ENCODE measurements around the gene SH3PXD2A. TPM values are rescaled to one million over a fixed set of nuclear protein-coding genes. Genes with fewer than 3 reads are reported as not detected.

The SH3PXD2A gene
- total and polyA plus RNA-seq, 2 of the 4 experiments (the other 2 are of a cell fraction): 6.3 to 23.0 TPM

GRCh38 chr10:103711351-103711994 is 143.9 kb downstream of the SH3PXD2A start (continued):
- no peak for TF ChIP-seq NFE2L2 (IDR thresholded peaks at IDR 0.05; ENCODE audit: low read depth, low read length)

- H2BK120ac ChIP-seq (ENCODE audit: low read depth, low read length): no peak overlapping the region
- no peak overlapping the region for H3K4me2 ChIP-seq (ENCODE audit: low read depth, low read length)
- TF ChIP-seq BHLHE40 (IDR thresholded peaks at IDR 0.05; ENCODE audit: low read depth, low read length) (no peak), RCOR1 (IDR thresholded peaks at IDR 0.05; ENCODE audit: insufficient replicate concordance, low read length) (no peak), CTCF (conservative IDR thresholded peaks at IDR 0.05; ENCODE audit: low read depth, low read length) (no peak), RAD21 (IDR thresholded peaks at IDR 0.05; ENCODE audit: low read length) (no peak), MXI1 (IDR thresholded peaks at IDR 0.05; ENCODE audit: borderline replicate concordance, low read depth, low read length) (no peak), FOS (IDR thresholded peaks at IDR 0.05; ENCODE audit: low read depth, low read length) (no peak)
- DNase-seq (no peak), ATAC-seq (ENCODE audit: low read depth) (no peak)
- no peak overlapping the region for H2BK5ac ChIP-seq (ENCODE audit: low read depth, low read length, poor library complexity, severe bottlenecking)
- peaks cover 0 to 7% of the 10 kb centered on the region in 2 experiments; a peak in 1 of 4 replicates for H3K79me1 ChIP-seq (ENCODE audit: low read depth in 1 of 2, low read length in 2 of 2)
- no TSS peak for BruUV-seq (replicated peaks)
- ChIA-PET POLR2A (ENCODE audit: unreplicated experiment) (no interaction called here), CTCF (interaction anchor here (1.1 to 1.4 kb wide), 3 partner anchors 42 to 178 kb away, joined by 3 to 4 read pairs (median 3); no protein-coding TSS in a partner anchor)
- H2AK9ac ChIP-seq (replicated peaks; ENCODE audit: low read depth, low read length, poor library complexity): no peak overlapping the region
- H3K4me3 ChIP-seq (ENCODE audit: insufficient read depth, low read depth, low read length): no peak overlapping the region
- no peak overlapping the region for H3K4ac ChIP-seq (ENCODE audit: low read depth, low read length)
- dilution Hi-C loops (cut with HindIII; ENCODE audit: low sequenced_read_pairs, unreplicated experiment) (loop anchor here (25.0 kb wide), 1 partner anchor 152 kb away; the partner anchor contains the start of gene SH3PXD2A), intact Hi-C loops (cut with micrococcal nuclease) (no loop called here), in situ Hi-C loops (cut with MboI; ENCODE audit: low sequenced_read_pairs) (loop anchor here (5.0 to 25.0 kb wide), 3 partner anchors 172 to 502 kb away; no protein-coding TSS in a partner anchor)
- H2BK15ac ChIP-seq (ENCODE audit: low read depth, low read length): no peak overlapping the region
- no peak overlapping the region for H2AK5ac ChIP-seq (ENCODE audit: low read depth, low read length)
- H3K27me3 ChIP-seq (ENCODE audit: control insufficient read depth, insufficient read depth, low read length): no peaks in the 10 kb centered on the region
- peaks cover 4% of the 10 kb centered on the region; the same call in 1 of the 2 replicates for H4K20me1 ChIP-seq (ENCODE audit: insufficient read depth, low read length)
- H2AFZ ChIP-seq (replicated peaks; ENCODE audit: low read length, poor library complexity): no peak overlapping the region
- H4K91ac ChIP-seq (ENCODE audit: insufficient read depth, low read depth, low read length): no peak overlapping the region
- H3K9me3 ChIP-seq (ENCODE audit: control insufficient read depth, insufficient read depth, low read length): no peaks in the 10 kb centered on the region
- no peak overlapping the region for H3K56ac ChIP-seq (ENCODE audit: extremely low read depth, insufficient read depth, low read length)
- peaks cover 10% of the 10 kb centered on the region for H3K4me1 ChIP-seq (ENCODE audit: control insufficient read depth, insufficient read depth, low read length)
- peaks cover 11% of the 10 kb centered on the region for H3K9me1 ChIP-seq (ENCODE audit: insufficient read depth, low read length)
- H2BK20ac ChIP-seq (ENCODE audit: low read depth, low read length): no peak overlapping the region
- no peak overlapping the region for H3K18ac ChIP-seq (ENCODE audit: low read depth, low read length)
- H3K23ac ChIP-seq (ENCODE audit: low read depth, low read length): no peak overlapping the region
- H4K8ac ChIP-seq (ENCODE audit: low read depth in 2 of 2, low read length in 2 of 2): no peak overlapping the region
- no peak overlapping the region for H3K14ac ChIP-seq (replicated peaks; ENCODE audit: low read depth, low read length)
- 93% methylated on average over 2 of the region's 4 CpGs; no CpG with 5 or more reads in 1 of the 2 experiments for WGBS, 2 experiments (ENCODE audit: extremely low coverage in 2 of 2, insufficient read length in 1 of 2)
- no peak overlapping the region for H3K27ac ChIP-seq (ENCODE audit: insufficient read depth, low read length)
- H4K5ac ChIP-seq (ENCODE audit: low read depth, low read length): no peak overlapping the region
- H3K36me3 ChIP-seq (ENCODE audit: control insufficient read depth, insufficient read depth, low read length): no peaks in the 10 kb centered on the region
- no peak overlapping the region for H3K9ac ChIP-seq (ENCODE audit: low read depth, low read length)
These were observed 144.9 kb downstream of the SH3PXD2A start for GRCh38 chr10:103710490-103710889.
